HEK293 (cell line): ENCODE results near the gene TOR1A.
A peak's percentile ranks its signal among the peaks of the same experiment; 100 is the strongest.

ENCODE experiments used
- CTCF ChIA-PET: fragments of 350-600 bp; formaldehyde crosslinking; extraction: SDS; loops from one replicate; lab custom pipeline; 2021; ENCODE audit warnings: antibody characterized with exemption; lab: Yijun Ruan, JAX
- POLR2A ChIA-PET: fragments of 300-600 bp; formaldehyde crosslinking; extraction: SDS; loops from one replicate; lab custom pipeline; 2020; ENCODE audit warnings: antibody characterized with exemption, inconsistent platforms; lab: Yijun Ruan, JAX
- H3K27ac ChIP-seq: fragments of 200-500 bp; sonication (Bioruptor generic); 2 replicates; pipeline ENCODE4 v1.5.1; 2014; ENCODE audit warnings: low read depth, low read length, control low read depth, inconsistent platforms; ENCODE audit errors: extremely low read depth
- H3K36me3 ChIP-seq, 2 experiments: fragments of 200-500 bp in 1 of 2; sonication (Bioruptor generic) in 1 of 2; 1 replicate in 1 of 2; 2 replicates in 1 of 2; pipeline ENCODE4 v1.5.1; 2014 to 2017; ENCODE audit warnings: inconsistent platforms in 2 of 2, low read length in 2 of 2; ENCODE audit not compliant: control insufficient read depth in 2 of 2, insufficient read depth in 1 of 2
- H3K4me1 ChIP-seq: fragments of 200-500 bp; sonication (Bioruptor generic); 2 replicates; pipeline ENCODE4 v1.5.1; 2014; ENCODE audit warnings: mild to moderate bottlenecking, low read length, inconsistent platforms; ENCODE audit not compliant: control insufficient read depth, insufficient read depth
- H3K4me3 ChIP-seq: 2 replicates; pipeline ENCODE4 v1.5.1; 2011; ENCODE audit warnings: low read depth, mild to moderate bottlenecking, control low read depth, low read length, moderate library complexity
- H3K9me3 ChIP-seq: fragments of 200-500 bp; sonication (Bioruptor generic); 2 replicates; pipeline ENCODE4 v1.5.1; 2014; ENCODE audit warnings: low read depth, low read length, inconsistent platforms; ENCODE audit not compliant: control insufficient read depth, insufficient read depth
- EGR2 ChIP-seq: fragments of 450-650 bp; formaldehyde crosslinking; IDR thresholded peaks from 2 replicates; pipeline ENCODE4 v1.5.1; 2016; ENCODE audit warnings: low read depth, missing biosample characterization, missing genetic modification characterization
- GLIS1 ChIP-seq: fragments of 450-650 bp; formaldehyde crosslinking; IDR thresholded peaks from 2 replicates; pipeline ENCODE4 v1.5.1; 2016; ENCODE audit warnings: missing biosample characterization, missing genetic modification characterization
- KLF9 ChIP-seq: fragments of 450-650 bp; formaldehyde crosslinking; IDR thresholded peaks from 2 replicates; pipeline ENCODE4 v1.5.1; 2016; ENCODE audit warnings: missing biosample characterization, missing genetic modification characterization, low read depth
- PATZ1 ChIP-seq: fragments of 450-650 bp; formaldehyde crosslinking; IDR thresholded peaks from 2 replicates; pipeline ENCODE4 v1.5.1; 2016; ENCODE audit warnings: missing biosample characterization, missing genetic modification characterization
- SCRT1 ChIP-seq: fragments of 450-650 bp; formaldehyde crosslinking; IDR thresholded peaks from 2 replicates; pipeline ENCODE4 v1.5.1; 2016; ENCODE audit warnings: missing biosample characterization, missing genetic modification characterization, borderline replicate concordance
- ZBTB17 ChIP-seq: fragments of 450-650 bp; formaldehyde crosslinking; IDR thresholded peaks from 2 replicates; pipeline ENCODE4 v1.5.1; 2016; ENCODE audit warnings: missing biosample characterization, missing genetic modification characterization
- ZBTB48 ChIP-seq: fragments of 450-650 bp; formaldehyde crosslinking; IDR thresholded peaks from 2 replicates; pipeline ENCODE4 v1.5.1; 2016; ENCODE audit warnings: missing biosample characterization, missing genetic modification characterization
- ZNF398 ChIP-seq: fragments of 450-650 bp; formaldehyde crosslinking; IDR thresholded peaks from 2 replicates; pipeline ENCODE4 v1.5.1; 2017; ENCODE audit warnings: missing biosample characterization, missing genetic modification characterization
- ZNF704 ChIP-seq: fragments of 450-650 bp; formaldehyde crosslinking; IDR thresholded peaks from 2 replicates; pipeline ENCODE4 v1.5.1; 2016; ENCODE audit warnings: missing biosample characterization, missing genetic modification characterization
- ZNF768 ChIP-seq: fragments of 450-650 bp; formaldehyde crosslinking; IDR thresholded peaks from 2 replicates; pipeline ENCODE4 v1.5.1; 2018; ENCODE audit warnings: missing biosample characterization, mild to moderate bottlenecking, missing genetic modification characterization
- ZNF791 ChIP-seq: fragments of 450-650 bp; formaldehyde crosslinking; IDR thresholded peaks from 2 replicates; pipeline ENCODE4 v1.5.1; 2016; ENCODE audit warnings: missing biosample characterization, missing genetic modification characterization
- ZXDB ChIP-seq: fragments of 450-650 bp; formaldehyde crosslinking; IDR thresholded peaks from 2 replicates; pipeline ENCODE4 v1.5.1; 2016; ENCODE audit warnings: missing biosample characterization, missing genetic modification characterization

Gene TOR1A

GRCh38 chr9:129839324-129840023, 15.5 kb upstream of the TOR1A start (continued):
- TF ChIP-seq PATZ1 (tag by site-specific recombination) (peak; percentile 29; the same call in 1 of the 2 replicates), KLF9 (tag by site-specific recombination) (peak; percentile 57; the same call in 1 of the 2 replicates), EGR2 (tag by site-specific recombination) (peak; percentile 98), ZNF791 (tag by site-specific recombination) (no peak), GLIS1 (tag by site-specific recombination) (peak; percentile 38; the same call in 1 of the 2 replicates), ZBTB48 (tag by site-specific recombination) (peak; percentile 33; the same call in 1 of the 2 replicates), ZNF398 (peak; percentile 94), ZNF704 (tag by site-specific recombination) (no peak)
- TF ChIP-seq, all 188 proteins: peak for 11

- CTCF ChIA-PET = interaction anchor here (0.6 to 1.4 kb wide), 4 partner anchors 32 to 268 kb away, joined by 3 to 7 read pairs (median 4); no protein-coding TSS in a partner anchor
- peaks cover 0 to 5% of the 10 kb centered on the region in 2 experiments; a peak in 1 of 3 replicates for H3K36me3 ChIP-seq
- H3K4me1 ChIP-seq = peaks cover 7% of the 10 kb centered on the region; the same call in 1 of the 2 replicates
- no peak overlapping the region for H3K27ac ChIP-seq
- TF ChIP-seq ZXDB (no peak), ZBTB17 (tag by site-specific recombination) (peak; percentile 33; the same call in 1 of the 2 replicates), ZNF768 (tag by site-specific recombination) (peak; percentile 76)
- H3K4me3 ChIP-seq = no peak overlapping the region
- H3K9me3 ChIP-seq = no peaks in the 10 kb centered on the region
- POLR2A ChIA-PET = interaction anchor here (0.5 to 1.1 kb wide), 4 partner anchors 9 to 887 kb away, joined by 3 to 5 read pairs (median 3); no protein-coding TSS in a partner anchor
These were observed 14.8 kb upstream of the TOR1A start for GRCh38 chr9:129838707-129839259.

- H3K4me3 ChIP-seq = peak overlapping the region; percentile 63
- CTCF ChIA-PET = interaction anchor here (0.6 to 1.1 kb wide), 4 partner anchors 49 to 830 kb away, joined by 3 to 5 read pairs (median 4); no protein-coding TSS in a partner anchor
- TF ChIP-seq SCRT1 (tag by site-specific recombination) (no peak), GLIS1 (tag by site-specific recombination) (0 out of 2 replicates have a peak, but pooled peaks have one; percentile 6)
- H3K4me1 ChIP-seq = peaks cover 7% of the 10 kb centered on the region; the same call in 1 of the 2 replicates
- H3K36me3 ChIP-seq = peaks cover 4 to 21% of the 10 kb centered on the region in 2 experiments
- POLR2A ChIA-PET = interaction anchor here (0.6 to 1.0 kb wide), 3 partner anchors 9 to 207 kb away, joined by 3 read pairs; partner anchors contain the start of gene FNBP1
- H3K27ac ChIP-seq = no peak overlapping the region
- H3K9me3 ChIP-seq = no peaks in the 10 kb centered on the region
These were observed 12.5 kb upstream of the TOR1A start for GRCh38 chr9:129836311-129837007.
